HG03108 (cell line): Measurements from ENCODE around the gene PDE4DIP.
"Not testable (repeated sequence)": the region's sequence is repeated elsewhere in the genome, so short reads cannot be mapped to it uniquely, and the experiment has no call there.

ENCODE experiments used
- ATAC-seq: cut with Tn5 transposase; IDR thresholded peaks from one replicate; pipeline ENCODE4 v1.9.1; 2021; ENCODE audit warnings: moderate library complexity; ENCODE audit not compliant: unreplicated experiment

PDE4DIP gene

GRCh38 chr1:148916695-148917348 is 72.6 kb downstream of the PDE4DIP start:
- not testable (repeated sequence) for ATAC-seq

DNA sequence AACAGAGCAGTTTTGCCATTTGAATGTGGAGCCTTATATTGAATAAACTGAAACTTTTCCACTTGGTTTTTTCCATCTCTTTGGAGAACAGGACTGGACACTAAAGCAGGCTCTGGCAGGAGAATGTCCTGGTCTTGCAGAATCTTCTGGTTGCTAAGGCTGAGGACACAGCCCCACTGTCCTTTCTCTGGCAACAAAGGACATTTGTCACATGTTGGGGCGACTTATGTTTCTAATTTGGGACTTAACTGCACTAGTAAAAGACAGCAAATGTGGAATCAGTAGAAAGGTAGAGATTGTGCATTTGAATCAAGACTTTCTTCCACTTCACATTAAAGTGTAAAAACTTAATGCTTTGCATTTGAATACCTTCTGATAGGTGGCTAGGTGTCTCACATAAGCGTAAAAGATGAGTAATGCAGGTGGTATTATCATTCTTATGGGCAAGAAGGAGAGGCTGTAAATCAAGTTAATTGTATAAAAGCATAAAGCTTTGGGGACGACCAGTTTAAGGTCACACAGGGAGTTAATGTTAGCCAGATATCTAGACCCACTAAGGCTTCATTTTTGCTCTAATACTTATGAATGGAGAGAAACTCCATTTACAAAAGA is 74.7 kb downstream of the PDE4DIP start:
- ATAC-seq = not testable (repeated sequence)

- ATAC-seq = not testable (repeated sequence)
These were observed 76.8 kb downstream of the PDE4DIP start for GRCh38 chr1:148921047-148921446.

GRCh38 chr1:148923798-148924197 is 79.6 kb downstream of the PDE4DIP start:
- ATAC-seq = not testable (repeated sequence)

DNA sequence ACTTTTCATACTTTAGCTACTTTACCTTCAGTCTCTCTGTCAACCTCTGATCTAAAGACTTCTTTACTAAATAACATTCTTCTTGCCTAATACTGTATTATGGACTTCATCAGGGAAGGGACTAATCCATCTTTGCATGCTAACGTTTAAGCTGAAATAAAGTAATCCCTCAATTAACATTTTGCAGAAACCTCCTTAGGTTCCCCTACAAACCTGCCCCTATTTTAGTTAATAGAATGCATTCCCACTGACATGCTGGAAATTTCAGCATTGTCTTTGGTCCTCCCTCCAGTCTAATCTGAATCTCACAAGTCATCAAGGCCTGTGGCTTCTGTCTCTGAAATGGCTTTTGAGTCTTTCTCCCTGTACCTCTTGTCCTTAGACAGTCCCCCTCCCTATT is 83.4 kb downstream of the PDE4DIP start:
- not testable (repeated sequence) for ATAC-seq

GRCh38 chr1:148929253-148929652 is 85.0 kb downstream of the PDE4DIP start:
- ATAC-seq = not testable (repeated sequence)

GRCh38 chr1:148935381-148936002 is 91.3 kb downstream of the PDE4DIP start:
- ATAC-seq = not testable (repeated sequence)

DNA sequence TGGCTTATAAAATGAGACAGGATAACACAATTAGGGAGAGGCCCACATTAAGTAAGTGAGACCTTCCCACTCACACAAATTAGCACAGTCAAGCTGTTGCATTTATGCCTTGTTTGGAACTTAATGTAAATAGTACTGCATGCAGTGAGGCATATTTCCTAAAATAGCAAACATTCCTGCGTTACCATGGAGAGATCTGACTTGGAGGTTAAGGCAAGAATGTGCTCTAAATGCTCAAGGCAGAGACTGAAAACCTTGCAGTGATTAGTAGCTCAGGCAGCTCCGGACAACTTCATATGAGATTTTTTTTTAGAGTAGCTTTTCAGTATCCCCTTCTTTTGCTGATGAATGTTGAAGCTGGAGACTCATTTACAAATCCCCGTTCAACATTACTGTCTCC is 98.7 kb downstream of the PDE4DIP start:
- not testable (repeated sequence) for ATAC-seq

DNA sequence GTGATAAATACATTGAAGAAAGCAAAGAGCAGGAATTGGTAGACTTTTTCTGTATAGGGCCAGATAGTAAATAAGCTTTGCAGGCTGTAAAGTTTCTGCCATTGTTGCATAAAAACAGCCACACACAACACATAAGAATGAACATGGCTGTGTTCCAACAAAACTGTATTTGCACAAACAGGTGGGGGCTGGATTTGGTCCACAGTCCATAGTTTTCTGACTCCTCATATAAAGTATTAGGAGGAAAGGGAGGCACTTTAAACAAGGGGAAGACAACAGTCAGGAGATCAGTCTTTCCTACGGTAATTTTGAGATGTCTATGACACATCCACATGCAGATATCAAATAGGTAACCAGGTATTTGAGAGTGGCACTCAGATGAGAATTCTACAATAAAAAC is 100.9 kb downstream of the PDE4DIP start:
- not testable (repeated sequence) for ATAC-seq

DNA sequence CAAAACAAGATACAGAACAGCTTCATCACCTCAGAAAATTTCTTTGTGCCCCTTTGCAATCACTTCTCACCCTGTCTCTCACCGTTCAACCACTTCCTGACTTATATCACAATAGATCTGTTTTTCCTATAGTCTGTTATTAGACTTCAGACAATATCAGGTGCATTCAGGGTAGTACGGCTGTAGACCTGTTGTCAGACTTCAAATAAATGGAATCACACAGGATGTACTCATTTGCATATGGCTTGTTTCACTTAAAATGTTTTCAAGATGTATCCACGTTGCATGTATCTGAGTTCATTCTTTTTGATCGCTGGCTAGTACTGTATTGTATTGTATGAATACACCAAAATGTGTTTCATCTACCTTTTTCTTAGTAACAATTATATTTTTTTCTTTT is 104.5 kb downstream of the PDE4DIP start:
- not testable (repeated sequence) for ATAC-seq

- ATAC-seq = peak; percentile 65
These were observed 107.4 kb downstream of the PDE4DIP start for GRCh38 chr1:148951336-148952227.

DNA sequence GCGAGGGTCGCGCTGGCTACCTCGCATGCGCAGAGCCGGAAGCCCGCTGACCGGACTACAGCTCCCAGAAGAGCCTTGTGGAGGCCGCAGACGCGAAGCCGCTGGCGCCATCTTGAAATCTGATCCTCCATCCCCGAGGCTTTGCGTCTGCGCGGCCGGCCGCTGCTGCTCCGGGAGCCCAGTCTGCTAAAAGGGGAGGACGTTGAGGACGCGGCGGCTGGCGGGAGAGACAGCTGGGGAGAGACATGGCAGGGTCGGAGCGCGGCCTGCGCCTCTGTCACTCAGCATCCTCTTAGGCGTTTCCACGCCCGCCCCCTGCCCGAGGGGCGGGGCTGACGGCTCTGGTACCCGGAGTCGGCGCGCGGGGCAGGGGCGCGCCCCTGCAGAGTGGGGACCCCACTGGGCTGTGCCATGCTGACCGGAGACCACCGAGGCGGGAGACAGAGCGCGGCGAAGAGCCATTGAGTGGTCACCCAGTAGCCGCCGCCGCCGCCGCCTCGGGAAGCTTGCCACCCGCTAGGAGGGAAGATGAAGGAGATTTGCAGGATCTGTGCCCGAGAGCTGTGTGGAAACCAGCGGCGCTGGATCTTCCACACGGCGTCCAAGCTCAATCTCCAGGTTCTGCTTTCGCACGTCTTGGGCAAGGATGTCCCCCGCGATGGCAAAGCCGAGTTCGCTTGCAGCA is 108.2 kb downstream of the PDE4DIP start:
- ATAC-seq = peak; percentile 82

- not testable (repeated sequence) for ATAC-seq
These were observed 108.8 kb downstream of the PDE4DIP start for GRCh38 chr1:148952938-148953616.

DNA sequence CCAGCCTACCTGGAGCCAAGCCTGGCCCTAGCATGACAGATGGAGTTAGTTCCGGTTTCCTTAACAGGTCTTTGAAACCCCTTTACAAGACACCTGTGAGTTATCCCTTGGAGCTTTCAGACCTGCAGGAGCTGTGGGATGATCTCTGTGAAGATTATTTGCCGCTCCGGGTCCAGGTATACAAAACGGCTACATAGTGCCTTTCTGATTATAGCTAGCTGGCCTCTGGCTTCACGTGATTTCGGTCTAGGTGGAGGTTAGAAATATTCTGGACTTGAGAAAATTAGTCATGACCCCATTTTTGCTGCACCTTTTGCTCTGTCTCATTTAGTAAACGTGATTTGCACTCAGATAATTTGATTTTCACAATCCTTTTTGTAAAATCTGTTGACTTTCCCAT is 109.5 kb downstream of the PDE4DIP start:
- not testable (repeated sequence) for ATAC-seq

DNA sequence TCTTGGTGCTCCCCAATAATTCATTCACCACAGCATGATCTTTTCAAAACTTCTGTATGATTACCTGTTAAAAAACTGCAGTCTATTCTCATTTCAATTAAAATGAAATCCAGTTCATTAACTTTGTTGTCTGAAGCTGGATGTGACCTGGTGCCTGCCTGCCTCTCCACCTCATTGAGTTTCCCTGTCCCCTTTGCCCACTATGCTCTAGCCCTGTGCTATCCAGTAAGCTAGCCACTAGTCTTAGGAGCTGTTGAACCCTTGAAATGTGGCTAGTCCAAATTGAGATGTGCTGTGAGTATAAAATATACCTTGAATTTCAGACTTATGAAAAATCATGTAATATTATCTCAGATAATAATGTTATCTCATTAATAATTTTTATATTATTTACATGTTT is 114.1 kb downstream of the PDE4DIP start:
- ATAC-seq = not testable (repeated sequence)

DNA sequence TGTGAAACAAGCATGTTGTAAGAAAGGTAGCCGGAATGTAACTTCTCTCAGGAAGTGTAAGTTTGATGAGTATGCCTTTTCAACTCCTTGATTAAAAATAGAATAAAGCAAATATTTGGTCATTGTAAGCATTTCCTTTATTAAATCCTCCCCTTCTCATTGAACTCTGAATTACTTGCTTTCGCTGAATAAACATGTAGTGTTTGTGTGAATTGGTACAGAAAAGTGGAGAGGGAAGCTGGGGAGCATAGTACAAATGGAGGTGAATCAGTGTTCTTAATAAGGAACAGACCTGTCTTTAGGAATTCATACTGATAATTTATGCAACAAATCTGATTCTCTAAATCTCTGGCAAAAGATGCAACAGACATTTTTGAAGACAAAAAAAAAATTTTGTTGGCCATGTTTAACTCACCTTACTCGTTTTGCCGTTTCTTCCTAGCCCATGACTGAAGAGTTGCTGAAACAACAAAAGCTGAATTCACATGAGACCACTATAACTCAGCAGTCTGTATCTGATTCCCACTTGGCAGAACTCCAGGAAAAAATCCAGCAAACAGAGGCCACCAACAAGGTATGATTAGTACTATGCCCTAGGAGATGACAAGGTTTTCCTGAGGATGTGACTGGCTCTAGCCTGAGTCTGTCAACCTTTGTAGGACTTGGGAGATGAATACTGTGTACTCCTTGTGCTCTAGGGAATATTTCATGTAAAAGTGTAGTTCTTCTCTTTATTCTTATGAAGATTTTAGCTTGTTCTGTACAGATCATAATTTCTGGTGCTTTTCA is 116.2 kb downstream of the PDE4DIP start:
- ATAC-seq = not testable (repeated sequence)

GRCh38 chr1:148962127-148962857 is 118.1 kb downstream of the PDE4DIP start:
- ATAC-seq = not testable (repeated sequence)

- peak; percentile 58 for ATAC-seq
These were observed 121.9 kb downstream of the PDE4DIP start for GRCh38 chr1:148966084-148966483.
